ENCODE results near the gene KLHDC7B.
"Not testable (repeated sequence)": the region's sequence is repeated elsewhere in the genome, so short reads cannot be mapped to it uniquely, and the experiment has no call there.

KLHDC7B gene

GRCh38 chr22:50520184-50520583 is 25.5 kb upstream of the KLHDC7B start:
- H3K27me3 ChIP-seq (ENCODE audit: control insufficient read depth in 1 of 2, insufficient read depth in 2 of 2, low read length in 2 of 2), result not testable (repeated sequence)

DNA sequence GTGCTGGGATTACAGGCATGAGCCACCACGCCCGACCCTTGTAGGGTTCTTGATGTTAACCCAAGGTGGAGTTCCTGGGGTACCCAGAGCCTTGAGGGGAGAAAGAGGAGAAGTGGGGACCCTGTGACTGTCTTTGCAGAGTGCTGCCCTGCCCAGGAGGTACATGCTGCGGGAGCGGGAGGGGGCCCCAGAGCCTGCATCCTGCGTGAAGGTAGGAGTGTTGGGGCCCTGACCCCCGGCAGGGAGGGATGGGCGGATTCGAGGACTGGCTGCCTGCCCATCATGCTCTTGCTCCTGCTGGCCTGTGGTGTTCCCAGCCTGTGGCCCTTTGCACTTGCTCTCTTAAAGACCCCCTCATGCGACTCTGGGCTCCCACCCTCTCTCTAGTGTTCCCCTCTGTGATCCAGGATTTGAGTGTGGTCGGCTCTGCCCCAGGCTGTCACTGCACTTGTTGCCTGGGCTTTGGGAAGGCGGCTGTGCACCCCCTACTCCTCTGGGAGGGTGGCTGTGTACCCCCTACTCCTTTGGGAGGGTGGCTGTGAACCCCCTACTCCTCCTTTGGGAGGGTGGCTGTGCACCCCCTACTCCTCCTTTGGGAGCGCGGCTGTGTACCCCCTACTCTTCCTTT is 24.8 kb upstream of the KLHDC7B start:
- Histone ChIP-seq H3K4me3 (ENCODE audit: low read depth in 1 of 2, low read length in 2 of 2) (no peak overlapping the region), H3K27me3 (ENCODE audit: control insufficient read depth in 1 of 2, insufficient read depth in 2 of 2, low read length in 2 of 2) (no peaks in the 10 kb centered on the region), H3K9ac (ENCODE audit: low read length) (no peak overlapping the region), H3K9me3 (ENCODE audit: low read length) (no peaks in the 10 kb centered on the region), H3K27ac (ENCODE audit: low read depth, low read length) (no peak overlapping the region), H3K4me1 (ENCODE audit: insufficient read depth, low read length) (peaks cover 12% of the 10 kb centered on the region), H3K36me3 (ENCODE audit: insufficient read depth, low read length) (peaks cover 66% of the 10 kb centered on the region)

More at GRCh38 chr22:50520184-50520583, 25.5 kb upstream of the KLHDC7B start:
- Histone ChIP-seq H3K4me1 (ENCODE audit: insufficient read depth, low read length) (peaks cover 12% of the 10 kb centered on the region), H3K36me3 (ENCODE audit: insufficient read depth, low read length) (peaks cover 66% of the 10 kb centered on the region)
- H3K27ac ChIP-seq (ENCODE audit: low read depth, low read length); H3K9me3 ChIP-seq (ENCODE audit: low read length); H3K4me3 ChIP-seq (ENCODE audit: low read depth in 1 of 2, low read length in 2 of 2); H3K9ac ChIP-seq (ENCODE audit: low read length): not testable (repeated sequence)

- Histone ChIP-seq H3K4me1 (ENCODE audit: insufficient read depth, low read length) (peaks cover 12% of the 10 kb centered on the region), H3K27me3 (ENCODE audit: control insufficient read depth in 1 of 2, insufficient read depth in 2 of 2, low read length in 2 of 2) (no peaks in the 10 kb centered on the region), H3K4me3 (ENCODE audit: low read depth in 1 of 2, low read length in 2 of 2) (no peak overlapping the region), H3K9me3 (ENCODE audit: low read length) (no peaks in the 10 kb centered on the region), H3K9ac (ENCODE audit: low read length) (no peak overlapping the region), H3K36me3 (ENCODE audit: insufficient read depth, low read length) (peaks cover 61% of the 10 kb centered on the region), H3K27ac (ENCODE audit: low read depth, low read length) (no peak overlapping the region)
Measured at GRCh38 chr22:50521710-50522109, 24.0 kb upstream of the KLHDC7B start.

- Histone ChIP-seq H3K27me3 (ENCODE audit: control insufficient read depth in 1 of 2, insufficient read depth in 2 of 2, low read length in 2 of 2) (no peaks in the 10 kb centered on the region), H3K9me3 (ENCODE audit: low read length) (no peaks in the 10 kb centered on the region), H3K4me3 (ENCODE audit: low read depth in 1 of 2, low read length in 2 of 2) (no peak overlapping the region), H3K27ac (ENCODE audit: low read depth, low read length) (no peak overlapping the region), H3K36me3 (ENCODE audit: insufficient read depth, low read length) (peaks cover 56% of the 10 kb centered on the region), H3K4me1 (ENCODE audit: insufficient read depth, low read length) (peaks cover 12% of the 10 kb centered on the region), H3K9ac (ENCODE audit: low read length) (no peak overlapping the region)
Measured at GRCh38 chr22:50522208-50522805, 23.4 kb upstream of the KLHDC7B start.

- H3K9me3 ChIP-seq (ENCODE audit: low read length), result no peaks in the 10 kb centered on the region
- H3K36me3 ChIP-seq (ENCODE audit: insufficient read depth, low read length), result peaks cover 49% of the 10 kb centered on the region
- no peak overlapping the region for H3K9ac ChIP-seq (ENCODE audit: low read length)
- H3K27ac ChIP-seq (ENCODE audit: low read depth, low read length), result no peak overlapping the region
- no peaks in the 10 kb centered on the region for H3K27me3 ChIP-seq (ENCODE audit: control insufficient read depth in 1 of 2, insufficient read depth in 2 of 2, low read length in 2 of 2)
- H3K4me1 ChIP-seq (ENCODE audit: insufficient read depth, low read length), result peaks cover 12% of the 10 kb centered on the region
- no peak overlapping the region for H3K4me3 ChIP-seq (ENCODE audit: low read depth in 1 of 2, low read length in 2 of 2)
Measured at GRCh38 chr22:50522806-50523438, 22.8 kb upstream of the KLHDC7B start.

GRCh38 chr22:50523458-50523805 is 22.3 kb upstream of the KLHDC7B start:
- H3K27ac ChIP-seq (ENCODE audit: low read depth, low read length), result no peak overlapping the region
- no peak overlapping the region for H3K9ac ChIP-seq (ENCODE audit: low read length)
- H3K9me3 ChIP-seq (ENCODE audit: low read length), result no peaks in the 10 kb centered on the region
- H3K36me3 ChIP-seq (ENCODE audit: insufficient read depth, low read length), result peaks cover 45% of the 10 kb centered on the region
- H3K4me3 ChIP-seq (ENCODE audit: low read depth in 1 of 2, low read length in 2 of 2), result no peak overlapping the region
- H3K4me1 ChIP-seq (ENCODE audit: insufficient read depth, low read length), result peaks cover 12% of the 10 kb centered on the region
- H3K27me3 ChIP-seq (ENCODE audit: control insufficient read depth in 1 of 2, insufficient read depth in 2 of 2, low read length in 2 of 2), result no peaks in the 10 kb centered on the region

DNA sequence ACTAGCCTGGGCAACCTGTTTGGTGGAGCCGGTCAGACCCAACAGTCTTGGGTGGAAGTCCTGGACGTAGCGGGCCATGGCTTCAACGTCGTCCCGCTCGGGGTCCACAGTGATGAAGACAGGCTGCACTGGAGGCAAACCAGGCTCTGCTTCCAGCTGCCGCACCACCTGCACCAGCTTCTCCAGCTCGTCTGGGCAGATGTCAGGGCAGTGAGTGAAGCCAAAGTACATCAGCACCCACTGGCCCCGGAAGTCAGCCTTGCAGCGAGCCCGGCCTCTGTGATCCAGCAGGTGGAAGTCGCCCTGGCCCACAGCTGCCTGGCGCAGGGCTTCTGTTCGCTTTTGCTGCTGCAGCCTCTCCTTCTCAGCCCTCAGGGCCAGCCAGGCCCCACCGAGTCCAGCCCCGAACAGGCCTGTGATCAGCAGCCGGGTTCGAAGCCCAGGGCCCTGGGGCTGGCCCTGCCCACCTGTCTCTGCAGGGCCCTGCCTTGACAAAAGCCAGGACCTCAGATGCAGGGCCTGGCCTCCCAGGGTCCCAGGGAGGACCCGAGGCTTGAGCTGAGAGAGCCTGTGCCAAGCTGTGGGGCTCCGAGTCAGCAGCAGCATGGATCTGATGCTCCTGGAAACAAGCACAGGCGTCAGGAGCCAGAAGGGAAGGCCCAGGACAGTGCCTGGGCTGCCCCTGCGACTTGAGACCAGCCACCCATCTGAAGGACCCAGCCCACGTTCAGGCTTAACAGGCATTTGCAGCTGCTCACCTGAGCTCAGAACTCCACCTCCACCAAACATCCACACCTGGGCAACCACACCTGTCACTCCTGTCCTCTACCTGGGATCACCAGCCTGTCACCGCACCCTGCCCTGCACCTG is 21.7 kb upstream of the KLHDC7B start:
- H3K36me3 ChIP-seq (ENCODE audit: insufficient read depth, low read length), result peaks cover 40% of the 10 kb centered on the region

GRCh38 chr22:50524676-50525103 is 21.0 kb upstream of the KLHDC7B start:
- Histone ChIP-seq H3K9ac (ENCODE audit: low read length) (peak overlapping the region; percentile 68), H3K4me3 (ENCODE audit: low read depth in 1 of 2, low read length in 2 of 2) (peak overlapping the region; percentile 65 to 94), H3K27me3 (ENCODE audit: control insufficient read depth in 1 of 2, insufficient read depth in 2 of 2, low read length in 2 of 2) (peaks cover 0 to 8% of the 10 kb centered on the region in 2 donors), H3K4me1 (ENCODE audit: insufficient read depth, low read length) (peaks cover 12% of the 10 kb centered on the region), H3K27ac (ENCODE audit: low read depth, low read length) (peak overlapping the region; percentile 88), H3K36me3 (ENCODE audit: insufficient read depth, low read length) (peaks cover 34% of the 10 kb centered on the region), H3K9me3 (ENCODE audit: low read length) (no peaks in the 10 kb centered on the region)

More for the DNA sequence above, 21.7 kb upstream of the KLHDC7B start:
- Histone ChIP-seq H3K27me3 (ENCODE audit: control insufficient read depth in 1 of 2, insufficient read depth in 2 of 2, low read length in 2 of 2) (peaks cover 0 to 2% of the 10 kb centered on the region in 2 donors), H3K4me1 (ENCODE audit: insufficient read depth, low read length) (peaks cover 12% of the 10 kb centered on the region), H3K9ac (ENCODE audit: low read length) (no peak overlapping the region), H3K9me3 (ENCODE audit: low read length) (no peaks in the 10 kb centered on the region), H3K4me3 (ENCODE audit: low read depth in 1 of 2, low read length in 2 of 2) (peak overlapping the region in 1 of 2 donors; percentile 65), H3K27ac (ENCODE audit: low read depth, low read length) (peak overlapping the region; percentile 88)

GRCh38 chr22:50525104-50525857 is 20.4 kb upstream of the KLHDC7B start, which contains the start of gene SCO2:
Gene SCO2 (minus strand): TSS chr22:50525598. CDS start chr22:50524411, 1,187 bp downstream.
- Histone ChIP-seq H3K27me3 (ENCODE audit: control insufficient read depth in 1 of 2, insufficient read depth in 2 of 2, low read length in 2 of 2) (peaks cover 0 to 14% of the 10 kb centered on the region in 2 donors), H3K4me3 (ENCODE audit: low read depth in 1 of 2, low read length in 2 of 2) (peak within 1 kb of the TSS; percentile 65 to 94), H3K27ac (ENCODE audit: low read depth, low read length) (peak within 1 kb of the TSS; percentile 88), H3K36me3 (ENCODE audit: insufficient read depth, low read length) (peaks cover 32% of the 10 kb centered on the region), H3K9me3 (ENCODE audit: low read length) (no peaks in the 10 kb centered on the region), H3K4me1 (ENCODE audit: insufficient read depth, low read length) (peaks cover 14% of the 10 kb centered on the region), H3K9ac (ENCODE audit: low read length) (peak within 1 kb of the TSS; percentile 68)

GRCh38 chr22:50525858-50526107 is 19.9 kb upstream of the KLHDC7B start:
- H3K27me3 ChIP-seq (ENCODE audit: control insufficient read depth in 1 of 2, insufficient read depth in 2 of 2, low read length in 2 of 2), result peaks cover under 1 to 19% of the 10 kb centered on the region in 2 donors
- H3K4me1 ChIP-seq (ENCODE audit: insufficient read depth, low read length), result peaks cover 19% of the 10 kb centered on the region
- H3K4me3 ChIP-seq (ENCODE audit: low read depth in 1 of 2, low read length in 2 of 2), result peak overlapping the region; percentile 65 to 94
- peaks cover 30% of the 10 kb centered on the region for H3K36me3 ChIP-seq (ENCODE audit: insufficient read depth, low read length)
- H3K9me3 ChIP-seq (ENCODE audit: low read length), result no peaks in the 10 kb centered on the region
- no peak overlapping the region for H3K9ac ChIP-seq (ENCODE audit: low read length)
- H3K27ac ChIP-seq (ENCODE audit: low read depth, low read length), result peak overlapping the region; percentile 81

Data from muscle layer of colon (tissue), 2 donors.